WI38 (cell line): ENCODE measurements around the gene SPDYE5.

Source experiments
- H3K4me3 ChIP-seq: 2 replicates; pipeline ENCODE4 v1.5.1; 2011; ENCODE audit warnings: low read depth, mild to moderate bottlenecking, control low read depth, low read length
- CTCF ChIP-seq: IDR thresholded peaks from 2 replicates; pipeline ENCODE4 v1.5.1; 2012; ENCODE audit warnings: low read depth, mild to moderate bottlenecking, control low read depth, low read length

The SPDYE5 gene

GRCh38 chr7:75531359-75531821 lies 39.3 kb downstream of the SPDYE5 start:
- no peak overlapping the region for H3K4me3 ChIP-seq
- TF ChIP-seq CTCF = no peak

GRCh38 chr7:75532639-75533038 lies 40.5 kb downstream of the SPDYE5 start:
- no peak for TF ChIP-seq CTCF
- H3K4me3 ChIP-seq = no peak overlapping the region

GRCh38 chr7:75533926-75534325 lies 41.8 kb downstream of the SPDYE5 start:
- TF ChIP-seq CTCF = no peak
- no peak overlapping the region for H3K4me3 ChIP-seq

- H3K4me3 ChIP-seq = no peak overlapping the region
- no peak for TF ChIP-seq CTCF
These were observed 42.7 kb downstream of the SPDYE5 start for GRCh38 chr7:75534727-75535307.

GRCh38 chr7:75536491-75536890 lies 44.4 kb downstream of the SPDYE5 start:
- TF ChIP-seq CTCF = no peak

GRCh38 chr7:75536940-75537538 lies 44.9 kb downstream of the SPDYE5 start:
- no peak overlapping the region for H3K4me3 ChIP-seq
- no peak for TF ChIP-seq CTCF

More at GRCh38 chr7:75536491-75536890, 44.4 kb downstream of the SPDYE5 start:
- no peak overlapping the region for H3K4me3 ChIP-seq

- TF ChIP-seq CTCF = no peak
These were observed 45.6 kb downstream of the SPDYE5 start for GRCh38 chr7:75537731-75538130.

More at GRCh38 chr7:75537731-75538130, 45.6 kb downstream of the SPDYE5 start:
- H3K4me3 ChIP-seq = no peak overlapping the region
